GM18951 (cell line): ENCODE measurements around the gene KRT4.
"Not testable (repeated sequence)": the region's sequence is repeated elsewhere in the genome, so short reads cannot be mapped to it uniquely, and the experiment has no call there.

Experiments used
- POLR2A ChIP-seq: IDR thresholded peaks from 4 replicates; pipeline ENCODE4 v1.6.1; 2011; ENCODE audit warnings: mild to moderate bottlenecking; ENCODE audit not compliant: insufficient read length, insufficient read depth; ENCODE audit errors: extremely low read depth
- in situ Hi-C: fragments of 300-500 bp; cut with MboI; formaldehyde crosslinking; loops from one replicate; pipeline ENCODE4 v1.12.0; 2022; ENCODE audit warnings: low sequenced_read_pairs, mixed read lengths, inconsistent platforms; ENCODE audit not compliant: unreplicated experiment

KRT4 gene

DNA sequence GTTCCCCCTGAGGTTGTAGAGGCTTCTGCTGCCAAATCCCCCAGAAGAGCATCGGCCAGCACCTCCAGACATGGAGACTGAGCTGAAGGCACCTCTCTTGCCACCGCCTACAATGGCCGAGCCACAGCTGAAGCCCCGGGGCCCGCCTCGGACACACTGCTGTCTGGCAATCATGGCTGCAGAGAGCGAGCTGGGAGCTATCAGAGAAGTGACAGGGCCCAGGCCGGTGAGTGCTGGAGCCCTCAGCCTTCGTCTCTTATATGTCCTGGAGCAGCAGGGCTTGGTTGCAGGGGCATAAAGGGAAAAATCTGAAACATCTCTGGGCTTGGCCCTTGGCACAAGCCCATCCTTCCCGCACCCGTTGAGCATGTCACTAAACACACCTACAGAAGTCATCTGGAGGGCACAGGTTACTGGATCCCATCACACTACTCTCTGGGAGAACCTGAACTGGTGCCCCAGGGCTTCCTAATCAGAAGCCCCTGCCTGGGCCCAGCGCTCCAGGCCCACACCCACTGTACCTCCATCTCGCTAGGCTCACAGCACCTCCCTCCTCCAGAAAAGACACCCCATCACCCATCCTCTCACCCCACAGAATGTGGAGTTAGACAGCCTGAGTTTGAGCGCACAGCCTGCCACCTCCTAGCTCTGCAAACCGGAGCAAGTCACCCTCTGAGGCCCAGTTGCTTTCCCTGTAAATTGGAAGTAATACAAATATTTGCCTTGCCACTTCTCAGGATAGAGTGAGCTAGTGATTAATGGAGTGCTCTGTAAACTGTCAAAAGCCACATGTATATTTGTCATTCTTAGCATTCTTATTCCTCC lies at the start of gene KRT4:
TSS of gene KRT4 (minus strand) at position 232 of the 825 bp plus-strand sequence. CDS start at position 174, 58 bp downstream.
- TF ChIP-seq POLR2A = no peak
- in situ Hi-C loops = no loop called here

DNA sequence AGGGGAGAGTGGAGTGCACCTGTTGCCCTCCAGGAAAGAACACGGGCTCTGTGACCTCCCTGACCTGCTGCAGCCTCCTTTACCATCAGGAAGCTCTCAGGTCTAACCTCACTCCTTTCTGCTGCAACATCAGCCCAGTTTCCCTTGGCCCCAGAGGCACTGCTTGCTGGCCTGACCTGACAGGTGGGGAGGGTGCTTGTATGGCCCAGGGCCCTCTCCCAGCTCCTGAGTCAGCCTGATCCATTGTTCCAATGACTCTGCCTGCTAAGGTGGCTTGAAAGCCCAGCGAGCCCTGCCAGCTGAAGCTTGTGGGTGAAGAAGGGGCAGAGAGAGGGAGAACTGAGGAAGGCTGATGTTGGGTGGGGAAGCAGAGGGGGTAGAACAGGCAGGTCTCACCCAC lies 48.1 kb upstream of the KRT4 start:
- in situ Hi-C loops = no loop called here
- TF ChIP-seq POLR2A = no peak

DNA sequence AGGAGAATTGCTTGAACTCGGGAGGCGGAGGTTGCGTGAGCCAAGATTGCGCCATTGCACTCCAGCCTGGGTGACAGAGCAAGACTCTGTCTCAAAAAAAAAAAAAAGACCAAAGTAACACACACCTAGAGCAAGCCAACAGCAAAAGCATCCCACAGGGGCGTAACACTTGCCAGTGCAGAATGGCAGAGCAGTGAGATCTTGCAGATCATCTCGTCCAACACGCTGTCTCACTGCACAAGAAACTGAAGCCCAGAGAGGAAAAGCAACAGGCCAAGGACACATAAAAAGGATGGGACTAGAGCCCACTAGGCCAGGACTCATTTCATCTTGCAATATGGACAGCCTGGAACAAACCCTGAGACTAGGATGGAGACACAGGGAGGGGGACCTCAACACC lies 47.6 kb upstream of the KRT4 start:
- TF ChIP-seq POLR2A = no peak
- in situ Hi-C loops = no loop called here

DNA sequence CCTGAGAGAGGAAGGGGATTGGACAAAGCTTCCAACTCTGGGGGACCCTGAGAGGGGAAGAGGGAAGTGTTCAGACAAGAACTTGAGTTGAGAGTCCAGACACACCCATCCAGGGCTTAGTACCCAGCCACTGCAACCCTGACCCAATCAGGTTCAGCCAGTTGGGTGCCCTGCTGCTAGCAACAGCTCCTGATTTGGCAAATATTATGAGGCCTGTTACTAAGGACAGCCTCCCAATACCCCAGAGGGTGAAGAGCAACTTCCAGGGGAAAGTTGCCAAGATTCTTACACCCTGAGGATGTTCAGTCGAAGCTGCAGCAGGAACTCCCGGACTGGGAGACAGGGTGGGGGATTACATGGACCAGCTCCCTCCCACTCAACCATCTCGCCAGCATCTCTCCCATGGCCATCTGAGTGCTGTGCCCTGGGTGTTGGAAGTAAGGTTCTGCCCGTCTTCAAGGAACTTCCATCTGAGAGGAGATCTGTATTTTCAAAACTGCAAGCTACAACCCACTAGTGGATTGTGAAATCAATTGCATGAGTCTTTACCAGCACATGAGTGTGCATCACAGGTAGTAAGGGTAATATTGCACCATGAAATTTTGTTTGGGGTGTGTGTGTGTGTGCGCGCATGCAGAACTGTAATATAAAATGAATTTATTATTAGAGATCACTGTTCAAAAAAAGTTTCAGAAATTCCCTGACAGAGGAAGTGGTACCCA lies 46.3 kb upstream of the KRT4 start:
- in situ Hi-C loops = no loop called here
- TF ChIP-seq POLR2A = no peak

DNA sequence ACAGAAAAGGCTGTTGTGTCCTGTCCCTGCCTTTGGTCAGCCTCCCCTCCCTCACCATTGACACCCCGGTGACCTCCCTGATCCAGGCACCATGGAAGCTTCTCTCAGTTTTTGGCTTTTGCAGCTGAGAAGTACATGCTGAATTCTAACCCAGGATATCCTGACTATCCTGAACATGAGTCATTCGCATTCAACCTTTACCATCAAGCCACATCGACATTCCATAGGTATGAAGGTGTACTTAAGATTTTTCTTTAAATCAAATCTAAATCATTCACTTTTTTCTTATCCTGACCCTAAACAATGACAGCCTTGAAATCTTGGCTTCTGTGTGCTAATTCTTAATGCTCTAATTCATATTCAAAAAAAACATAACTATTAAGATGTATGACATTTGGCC lies 43.6 kb upstream of the KRT4 start:
- no peak for TF ChIP-seq POLR2A

DNA sequence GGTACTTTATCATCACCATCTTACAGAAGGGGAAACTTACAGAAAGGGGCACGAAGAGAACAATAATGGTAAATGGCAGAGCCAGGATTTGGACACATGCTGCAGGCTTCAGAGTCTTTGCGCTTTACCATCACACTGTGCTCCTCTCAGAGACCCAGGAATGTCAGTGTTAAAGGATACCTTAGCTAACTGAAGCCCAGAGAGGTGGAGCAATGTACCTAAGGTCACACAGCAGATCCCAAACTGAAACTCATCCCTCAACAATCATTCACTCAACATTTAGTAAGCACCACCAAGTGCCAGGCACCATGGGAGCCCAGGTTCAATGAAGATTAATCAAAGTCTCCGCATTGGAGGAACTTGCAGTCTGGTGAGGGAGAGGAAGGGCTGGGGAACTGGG lies 42.9 kb upstream of the KRT4 start:
- no peak for TF ChIP-seq POLR2A
- in situ Hi-C loops = no loop called here

More for the DNA sequence above, 43.6 kb upstream of the KRT4 start:
- in situ Hi-C loops = no loop called here

DNA sequence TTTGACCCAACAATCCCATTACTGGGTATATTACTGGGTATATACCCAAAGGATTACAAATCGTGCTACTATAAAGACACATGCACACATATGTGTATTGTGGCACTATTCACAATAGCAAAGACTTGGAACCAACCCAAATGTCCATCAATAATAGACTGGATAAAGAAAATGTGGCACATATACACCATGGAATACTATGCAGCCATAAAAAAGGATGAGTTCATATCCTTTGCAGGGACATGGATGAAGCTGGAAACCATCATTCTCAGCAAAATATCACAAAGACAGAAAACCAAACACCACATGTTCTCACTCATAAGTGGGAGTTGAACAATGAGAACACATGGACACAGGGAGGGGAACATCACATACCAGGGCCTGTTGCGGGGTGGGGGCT lies 42.2 kb upstream of the KRT4 start:
- in situ Hi-C loops = not testable (repeated sequence)

DNA sequence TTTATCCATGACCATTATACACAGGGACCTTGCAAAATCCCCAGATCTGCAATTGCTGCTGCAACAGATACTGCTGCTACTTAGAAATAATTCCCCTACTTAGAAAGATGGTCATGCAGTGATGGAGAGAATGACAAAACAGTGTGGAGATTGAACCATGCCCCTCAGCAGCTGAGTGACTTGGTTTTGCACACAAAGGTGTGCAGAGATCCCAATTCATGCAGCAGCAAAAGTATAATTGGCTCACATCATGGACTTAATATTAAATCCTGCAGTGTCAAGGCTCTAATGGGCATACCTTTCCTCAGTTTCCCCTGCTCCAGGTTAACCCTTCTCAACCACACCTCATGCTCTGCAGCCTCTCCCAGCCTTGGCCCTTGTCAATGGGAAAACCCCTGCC lies 37.9 kb upstream of the KRT4 start:
- in situ Hi-C loops = no loop called here
- no peak for TF ChIP-seq POLR2A

DNA sequence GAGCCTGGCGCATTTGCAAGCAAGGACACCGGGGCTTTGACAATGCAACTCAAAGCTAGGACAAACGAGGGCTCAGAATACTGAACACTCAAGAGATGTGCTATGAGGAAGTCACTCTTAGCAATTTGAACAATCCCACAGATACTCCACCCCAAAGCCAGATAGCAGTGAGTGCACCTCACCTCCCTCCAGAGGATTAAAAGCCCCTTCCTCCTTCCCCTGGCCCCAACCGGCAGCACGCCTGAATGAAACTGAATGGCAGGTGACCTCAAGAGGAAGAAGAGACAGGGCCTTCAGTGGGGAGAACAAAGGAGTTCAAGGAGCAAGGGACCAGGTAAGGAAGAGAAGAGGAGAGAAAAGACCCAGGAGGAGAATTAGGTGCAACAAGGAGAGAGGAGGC lies 36.8 kb upstream of the KRT4 start:
- no peak for TF ChIP-seq POLR2A
- in situ Hi-C loops = no loop called here

DNA sequence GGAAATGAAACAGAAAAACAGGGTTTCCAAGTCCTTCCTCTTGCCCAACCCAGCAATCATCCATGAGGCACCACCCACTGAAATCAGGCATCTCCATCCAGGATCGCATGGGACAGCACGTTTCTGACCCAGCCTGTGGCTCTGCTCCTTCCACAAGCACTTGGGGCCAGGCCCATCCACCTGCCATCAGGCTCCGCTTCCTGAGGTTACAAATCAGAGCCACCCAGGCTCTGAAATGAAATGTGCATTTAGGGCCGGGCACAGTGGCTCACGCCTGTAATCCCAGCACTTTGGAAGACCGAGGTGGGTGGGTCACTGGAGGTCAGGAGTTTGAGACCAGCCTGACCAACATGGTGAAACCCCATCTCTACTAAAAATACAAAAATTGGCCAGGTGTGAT lies 35.6 kb upstream of the KRT4 start:
- no peak for TF ChIP-seq POLR2A
- in situ Hi-C loops = no loop called here

DNA sequence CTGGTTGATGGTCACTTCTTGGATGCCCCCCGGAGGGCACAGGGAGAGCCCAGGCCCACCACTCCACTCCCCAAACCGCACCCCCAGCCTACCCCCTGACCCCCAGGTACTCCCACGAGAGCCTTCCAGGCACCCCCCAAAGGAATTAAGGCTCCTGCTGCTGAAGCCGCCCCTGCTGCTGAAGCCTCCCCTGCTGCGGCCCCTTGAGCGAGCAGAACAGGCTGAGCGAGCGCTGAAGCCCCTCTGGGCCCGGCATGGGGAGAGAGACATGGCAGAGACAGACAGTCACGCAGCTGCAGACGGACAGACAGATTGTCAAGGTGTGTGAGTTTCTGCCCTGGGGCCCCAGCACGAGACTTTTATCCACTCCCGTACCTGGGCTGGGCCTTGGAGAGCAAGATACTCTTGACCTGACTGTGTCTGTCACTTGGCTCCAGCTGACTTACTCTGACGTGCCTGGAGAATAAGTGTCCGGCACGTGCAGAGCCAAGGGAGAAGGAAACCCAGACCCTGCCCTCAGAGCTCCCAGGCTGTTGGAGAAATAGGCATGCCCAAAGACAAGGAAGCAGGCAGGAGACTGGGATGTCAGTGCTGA lies 34.8 kb upstream of the KRT4 start, which contains the start of gene KRT78:
TSS of gene KRT78 (minus strand) at position 334 of the 595 bp plus-strand sequence. CDS start at position 270, 64 bp downstream.
- TF ChIP-seq POLR2A = no peak
- in situ Hi-C loops = no loop called here

DNA sequence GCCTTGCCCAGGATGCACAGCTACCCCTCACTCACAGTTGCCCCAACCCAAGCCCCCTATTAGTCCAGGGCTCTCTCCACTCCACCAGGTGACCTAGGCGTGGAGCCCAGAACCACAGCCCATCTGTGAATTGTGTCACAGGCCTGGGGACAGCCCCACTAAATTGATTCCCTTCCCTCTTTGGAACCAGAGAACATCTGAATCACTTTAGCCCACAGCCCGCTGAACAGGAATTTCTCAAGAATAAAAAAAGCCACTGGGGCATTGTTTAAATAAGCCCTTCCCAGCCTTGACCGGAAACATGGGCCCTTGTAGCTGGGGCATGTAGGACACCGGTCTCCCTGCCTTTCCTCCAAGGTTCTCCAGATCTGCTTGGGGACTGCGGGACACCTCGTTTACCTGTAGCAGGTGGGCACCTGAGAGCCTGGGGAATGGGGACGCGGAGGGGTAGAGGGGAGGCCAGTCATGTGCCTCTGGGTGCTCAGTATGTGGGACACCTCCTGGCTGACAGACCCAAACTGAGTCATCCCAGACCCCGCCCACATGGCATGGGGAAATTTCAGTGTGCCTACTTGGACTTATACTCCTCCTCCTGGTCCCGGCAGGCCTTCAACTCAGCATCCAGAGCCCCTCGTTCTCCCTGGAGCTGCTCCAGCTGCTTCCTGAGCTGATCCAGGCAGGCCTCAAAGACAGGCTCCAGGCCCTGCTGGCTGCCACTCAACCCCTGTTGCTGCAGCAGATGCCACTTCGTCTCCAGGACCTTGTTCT lies 33.6 kb upstream of the KRT4 start:
- in situ Hi-C loops = no loop called here
- no peak for TF ChIP-seq POLR2A

DNA sequence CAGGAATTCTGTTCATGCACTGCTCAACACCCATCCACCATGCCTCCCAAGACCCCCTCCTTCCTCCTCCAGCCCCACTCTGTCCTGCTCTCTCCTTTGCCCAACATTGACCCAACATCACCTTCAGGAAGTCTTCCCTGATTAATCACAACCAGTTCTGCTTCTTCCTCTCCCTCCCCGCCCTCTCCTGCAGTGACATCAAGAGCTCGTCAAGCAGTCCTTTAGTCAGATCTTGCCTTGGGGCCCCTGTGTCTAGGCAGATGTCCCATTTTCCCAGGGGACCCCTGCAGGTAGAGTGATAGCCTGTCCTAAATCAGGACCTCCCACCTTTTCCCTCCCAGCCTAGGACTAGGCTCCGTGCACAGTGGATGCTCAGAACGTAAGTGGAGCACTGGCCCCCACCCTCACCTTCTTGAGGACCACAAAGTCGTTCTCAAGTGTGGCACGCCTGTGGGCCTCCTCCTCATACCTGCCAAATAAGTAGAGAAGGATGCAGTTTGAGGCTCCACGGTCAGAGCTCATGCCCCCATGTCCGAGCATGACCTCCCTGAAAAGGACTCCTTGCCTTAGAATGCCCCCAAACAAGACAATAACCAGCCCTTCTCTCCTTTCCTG lies 32.5 kb upstream of the KRT4 start:
- in situ Hi-C loops = no loop called here
- no peak for TF ChIP-seq POLR2A

DNA sequence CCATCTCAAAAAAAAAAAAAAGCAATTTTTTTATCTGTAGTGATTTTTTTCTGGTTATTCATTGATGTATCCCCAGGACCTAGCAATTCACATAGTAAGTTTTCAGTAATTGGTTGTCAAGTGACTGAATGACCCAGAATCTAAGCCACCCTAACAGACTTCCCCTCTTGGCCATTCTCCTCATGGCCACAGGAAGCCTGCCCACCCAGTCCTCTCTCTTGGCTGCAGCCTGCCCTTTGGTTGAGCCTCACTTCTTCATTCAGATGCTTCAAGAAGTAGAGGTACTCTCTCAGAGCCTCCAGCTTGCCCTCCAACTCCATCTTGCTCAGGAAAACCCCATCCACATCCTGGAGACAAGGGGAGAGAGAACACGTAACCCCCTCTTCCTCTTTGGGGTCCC lies 32.0 kb upstream of the KRT4 start:
- TF ChIP-seq POLR2A = no peak
- in situ Hi-C loops = no loop called here
